Tibial artery (tissue), 4 donors: ENCODE measurements around the gene MGMT.

Experiments used
- DNase-seq, 2 donors: peaks; one replicate each; pipeline ENCODE4 v3.0.0-alpha.2; 2019
- H3K27ac ChIP-seq, 2 donors: fragments of 200-600 bp; sonication (generic) in 1 of 2; 1 replicate in 1 of 2; 2 replicates in 1 of 2; pipeline ENCODE4 v1.5.1; 2018 to 2019; ENCODE audit warnings: mild to moderate bottlenecking in 1 of 2
- H3K27me3 ChIP-seq, 2 donors: fragments of 200-600 bp; sonication (generic) in 1 of 2; one replicate each; pipeline versions ENCODE4 v1.5.1 to v1.6.0; 2016 to 2019
- H3K36me3 ChIP-seq, 3 donors: fragments of 200-600 bp; sonication (generic) in 2 of 3; one replicate each; pipeline ENCODE4 v1.5.1; 2016 to 2019; ENCODE audit warnings: mild to moderate bottlenecking in 2 of 3
- H3K4me1 ChIP-seq, 4 donors: fragments of 200-600 bp; sonication (generic) in 2 of 4; 1 replicate in 3 of 4; 2 replicates in 1 of 4; pipeline ENCODE4 v1.5.1; 2016 to 2019
- H3K4me3 ChIP-seq, 2 donors: fragments of 200-600 bp; sonication (generic) in 1 of 2; 1 replicate in 1 of 2; 2 replicates in 1 of 2; pipeline ENCODE4 v1.5.1; 2018 to 2019; ENCODE audit warnings: mild to moderate bottlenecking in 2 of 2
- H3K9me3 ChIP-seq, 3 donors: fragments of 200-600 bp; sonication (generic) in 1 of 3; one replicate each; pipeline ENCODE4 v1.5.1; 2016 to 2019
- CTCF ChIP-seq, 2 experiments: fragments of 200-600 bp in 1 of 2; fragments of 450-650 bp in 1 of 2; IDR thresholded peaks; one replicate each; pipeline ENCODE4 v1.5.1; 2017 to 2019; ENCODE audit warnings: antibody characterized with exemption in 2 of 2, mild to moderate bottlenecking in 1 of 2, moderate library complexity in 1 of 2
- intact Hi-C: fragments of 100-400 bp; cut with DNase I; formaldehyde crosslinking; loops from one replicate; pipeline ENCODE4 v1.15.0; 2023; ENCODE audit warnings: low total_unique reads

Gene MGMT

GRCh38 chr10:129446183-129446581, 20.9 kb upstream of the MGMT start:
- Histone ChIP-seq H3K9me3 (no peaks in the 10 kb centered on the region), H3K4me1 (no peaks in the 10 kb centered on the region), H3K27me3 (no peaks in the 10 kb centered on the region), H3K4me3 (no peak overlapping the region), H3K27ac (no peak overlapping the region), H3K36me3 (no peaks in the 10 kb centered on the region)
- intact Hi-C loops, result no loop called here
- no peak for DNase-seq
- no peak for TF ChIP-seq CTCF (IDR thresholded peaks at IDR 0.05)

- H3K4me1 ChIP-seq, result no peaks in the 10 kb centered on the region
- H3K4me3 ChIP-seq, result no peak overlapping the region
- H3K9me3 ChIP-seq, result no peaks in the 10 kb centered on the region
- H3K36me3 ChIP-seq, result no peaks in the 10 kb centered on the region
- no peak overlapping the region for H3K27ac ChIP-seq
- no peak for TF ChIP-seq CTCF (IDR thresholded peaks at IDR 0.05)
- intact Hi-C loops, result no loop called here
- no peak for DNase-seq
- no peaks in the 10 kb centered on the region for H3K27me3 ChIP-seq
Measured at GRCh38 chr10:129447486-129447885, 19.6 kb upstream of the MGMT start.

- Histone ChIP-seq H3K36me3 (no peaks in the 10 kb centered on the region), H3K4me3 (no peak overlapping the region), H3K27me3 (no peaks in the 10 kb centered on the region), H3K4me1 (no peaks in the 10 kb centered on the region), H3K27ac (no peak overlapping the region), H3K9me3 (no peaks in the 10 kb centered on the region)
- no peak for DNase-seq
- intact Hi-C loops, result no loop called here
- no peak for TF ChIP-seq CTCF (IDR thresholded peaks at IDR 0.05)
Measured at GRCh38 chr10:129448086-129448485, 19.0 kb upstream of the MGMT start.

GRCh38 chr10:129448539-129448938, 18.5 kb upstream of the MGMT start:
- Histone ChIP-seq H3K36me3 (no peaks in the 10 kb centered on the region), H3K27me3 (no peaks in the 10 kb centered on the region), H3K27ac (no peak overlapping the region), H3K4me3 (no peak overlapping the region), H3K9me3 (no peaks in the 10 kb centered on the region), H3K4me1 (no peaks in the 10 kb centered on the region)
- intact Hi-C loops, result no loop called here
- TF ChIP-seq CTCF (IDR thresholded peaks at IDR 0.05), result no peak
- no peak for DNase-seq

- no peak for TF ChIP-seq CTCF (IDR thresholded peaks at IDR 0.05)
- DNase-seq, result no peak
- intact Hi-C loops, result no loop called here
- Histone ChIP-seq H3K4me1 (no peaks in the 10 kb centered on the region), H3K4me3 (no peak overlapping the region), H3K27me3 (no peaks in the 10 kb centered on the region), H3K9me3 (no peaks in the 10 kb centered on the region), H3K27ac (no peak overlapping the region), H3K36me3 (no peaks in the 10 kb centered on the region)
Measured at GRCh38 chr10:129449893-129450292, 17.1 kb upstream of the MGMT start.

GRCh38 chr10:129450391-129450790, 16.6 kb upstream of the MGMT start:
- Histone ChIP-seq H3K27me3 (peaks cover 0 to 4% of the 10 kb centered on the region in 2 donors), H3K36me3 (no peaks in the 10 kb centered on the region), H3K4me3 (no peak overlapping the region), H3K9me3 (no peaks in the 10 kb centered on the region), H3K4me1 (no peaks in the 10 kb centered on the region), H3K27ac (no peak overlapping the region)
- TF ChIP-seq CTCF (IDR thresholded peaks at IDR 0.05), result no peak
- DNase-seq, result no peak
- intact Hi-C loops, result no loop called here
